H9 (cell line): ENCODE measurements around the gene TBX21. TPM values are rescaled to one million over a fixed set of nuclear protein-coding genes. Genes with fewer than 3 reads are reported as not detected.
A peak's percentile ranks its signal among the peaks of the same experiment; 100 is the strongest.

Experiments used
- DNase-seq: peaks from one replicate; pipeline ENCODE4 v3.0.0-alpha.2; 2017
- H2AFZ ChIP-seq: one replicate; pipeline ENCODE4 v1.6.1; 2013; ENCODE audit warnings: mild to moderate bottlenecking, low read length, control low read depth, moderate library complexity
- H2AK5ac ChIP-seq: 2 replicates; pipeline ENCODE4 v1.6.1; 2013; ENCODE audit warnings: low read length, control low read depth, mixed read lengths; ENCODE audit not compliant: insufficient read length
- H2BK120ac ChIP-seq: one replicate; pipeline ENCODE4 v1.6.1; 2013; ENCODE audit warnings: low read depth, mild to moderate bottlenecking, low read length, control low read depth, inconsistent platforms; ENCODE audit not compliant: poor library complexity, severe bottlenecking
- H2BK12ac ChIP-seq: 2 replicates; pipeline ENCODE4 v1.6.1; 2013; ENCODE audit warnings: low read length, control low read depth, mixed read lengths, low read depth; ENCODE audit not compliant: insufficient read length
- H2BK15ac ChIP-seq: 2 replicates; pipeline ENCODE4 v1.6.1; 2013; ENCODE audit warnings: low read depth, low read length, control low read depth
- H2BK20ac ChIP-seq: one replicate; pipeline ENCODE4 v1.6.1; 2013; ENCODE audit warnings: low read depth, mild to moderate bottlenecking, low read length, control low read depth, inconsistent platforms; ENCODE audit not compliant: poor library complexity, severe bottlenecking
- H2BK5ac ChIP-seq: 2 replicates; pipeline ENCODE4 v1.6.1; 2013; ENCODE audit warnings: low read length, control low read depth, mixed read lengths; ENCODE audit not compliant: insufficient read length
- H3K14ac ChIP-seq: 2 replicates; pipeline ENCODE4 v1.6.1; 2013; ENCODE audit warnings: low read length, control low read depth; ENCODE audit not compliant: insufficient read depth
- H3K18ac ChIP-seq: 2 replicates; pipeline ENCODE4 v1.6.1; 2013; ENCODE audit warnings: low read depth, mild to moderate bottlenecking, mixed read lengths, low read length, control low read depth; ENCODE audit not compliant: insufficient read length
- H3K23ac ChIP-seq: 2 replicates; pipeline ENCODE4 v1.6.1; 2013; ENCODE audit warnings: low read length, control low read depth, mixed read lengths, low read depth; ENCODE audit not compliant: insufficient read length
- H3K23me2 ChIP-seq: 2 replicates; pipeline ENCODE4 v1.6.1; 2013; ENCODE audit warnings: low read depth, mild to moderate bottlenecking, mixed read lengths, low read length, control low read depth; ENCODE audit not compliant: insufficient read length, poor library complexity, severe bottlenecking
- H3K27ac ChIP-seq: 2 replicates; pipeline ENCODE4 v1.5.1; 2013; ENCODE audit warnings: low read length, control low read depth, mixed read lengths, low read depth; ENCODE audit not compliant: insufficient read length
- H3K27me3 ChIP-seq: 2 replicates; pipeline ENCODE4 v1.6.1; 2013; ENCODE audit warnings: low read length, control low read depth, inconsistent platforms; ENCODE audit not compliant: insufficient read depth
- H3K4ac ChIP-seq: 2 replicates; pipeline ENCODE4 v1.6.1; 2013; ENCODE audit warnings: low read depth, mild to moderate bottlenecking, control low read depth, inconsistent platforms, low read length, moderate library complexity
- H3K4me1 ChIP-seq: 2 replicates; pipeline ENCODE4 v1.6.1; 2013; ENCODE audit warnings: low read length, control low read depth, inconsistent platforms; ENCODE audit not compliant: insufficient read depth
- H3K4me2 ChIP-seq: 2 replicates; pipeline ENCODE4 v1.6.1; 2013; ENCODE audit warnings: low read length, control low read depth, mixed read lengths; ENCODE audit not compliant: insufficient read length, insufficient read depth
- H3K56ac ChIP-seq: 2 replicates; pipeline ENCODE4 v1.6.1; 2013; ENCODE audit warnings: low read depth, mild to moderate bottlenecking, mixed read lengths, low read length, control low read depth; ENCODE audit not compliant: insufficient read length
- H3K79me1 ChIP-seq: 2 replicates; pipeline ENCODE4 v1.6.1; 2013; ENCODE audit warnings: low read depth, mild to moderate bottlenecking, moderate library complexity, low read length, control low read depth, inconsistent platforms; ENCODE audit not compliant: insufficient read depth, poor library complexity, severe bottlenecking
- H3K79me2 ChIP-seq: 2 replicates; pipeline ENCODE4 v1.6.1; 2013; ENCODE audit warnings: low read length, control low read depth, inconsistent platforms; ENCODE audit not compliant: insufficient read depth
- H3K9ac ChIP-seq: 2 replicates; pipeline ENCODE4 v1.6.1; 2013; ENCODE audit warnings: low read length, control low read depth, mixed read lengths; ENCODE audit not compliant: insufficient read length; ENCODE audit errors: extremely low read depth
- H3K9me3 ChIP-seq: one replicate; pipeline ENCODE4 v1.6.1; 2013; ENCODE audit warnings: low read depth, low read length, inconsistent platforms; ENCODE audit not compliant: control insufficient read depth
- H3T11ph ChIP-seq: one replicate; pipeline ENCODE4 v1.6.1; 2013; ENCODE audit warnings: mild to moderate bottlenecking, low read length, control low read depth, inconsistent platforms
- H4K20me1 ChIP-seq: one replicate; pipeline ENCODE4 v1.6.1; 2013; ENCODE audit not compliant: control insufficient read depth, insufficient read length, insufficient read depth
- H4K5ac ChIP-seq: 2 replicates; pipeline ENCODE4 v1.6.1; 2013; ENCODE audit warnings: low read depth, mild to moderate bottlenecking, mixed read lengths, low read length, control low read depth; ENCODE audit not compliant: insufficient read length
- H4K8ac ChIP-seq: replicated peaks from 2 replicates; pipeline ENCODE4 v1.6.1; 2013; ENCODE audit warnings: low read length, control low read depth, mixed read lengths, low read depth; ENCODE audit not compliant: insufficient read length
- H4K91ac ChIP-seq: 2 replicates; pipeline ENCODE4 v1.6.1; 2013; ENCODE audit warnings: low read depth, mild to moderate bottlenecking, moderate library complexity, mixed read lengths, low read length, control low read depth; ENCODE audit not compliant: insufficient read length
- H3K27ac Mint-ChIP-seq, 3 experiments: 2 replicates in 2 of 3; 3 replicates in 1 of 3; pipeline ENCODE4 v1.8.0; 2020 to 2021; ENCODE audit warnings: mixed read lengths in 3 of 3, mild to moderate bottlenecking in 1 of 3, moderate library complexity in 1 of 3
- H3K27me3 Mint-ChIP-seq: 2 replicates; pipeline ENCODE4 v1.8.0; 2021; ENCODE audit warnings: low read depth, mild to moderate bottlenecking, moderate library complexity, mixed read lengths
- H3K36me3 Mint-ChIP-seq, 3 experiments: 2 replicates in 2 of 3; 3 replicates in 1 of 3; pipeline ENCODE4 v1.8.0; 2020 to 2021; ENCODE audit warnings: low read depth in 3 of 3, mixed read lengths in 3 of 3; ENCODE audit not compliant: insufficient read depth in 1 of 3
- H3K4me1 Mint-ChIP-seq, 2 experiments: 2 replicates each; pipeline ENCODE4 v1.8.0; 2020; ENCODE audit warnings: mixed read lengths in 2 of 2
- H3K4me3 Mint-ChIP-seq, 2 experiments: 2 replicates in 1 of 2; 3 replicates in 1 of 2; pipeline ENCODE4 v1.8.0; 2020 to 2021; ENCODE audit warnings: mild to moderate bottlenecking in 2 of 2, mixed read lengths in 2 of 2, moderate library complexity in 1 of 2
- H3K9me3 Mint-ChIP-seq, 2 experiments: 2 replicates in 1 of 2; 3 replicates in 1 of 2; pipeline ENCODE4 v1.8.0; 2020; ENCODE audit warnings: mild to moderate bottlenecking in 2 of 2, mixed read lengths in 2 of 2, moderate library complexity in 1 of 2
- CTCF ChIP-seq: fragments of 200-600 bp; sonication (generic); conservative IDR thresholded peaks from 3 replicates; pipeline ENCODE4 v1.8.0; 2021; ENCODE audit warnings: antibody characterized with exemption, mild to moderate bottlenecking
- WGBS: extraction: QIAGEN DNeasy Blood & Tissue Kit; methylation state at CpG from one replicate; pipeline ENCODE4 v1.1.7; 2013; ENCODE audit warnings: missing lambda C conversion rate, low lambda C conversion rate, mixed read lengths; ENCODE audit not compliant: insufficient read length; ENCODE audit errors: extremely low coverage; 5-methylcytosine and 5-hydroxymethylcytosine counted together
- total RNA-seq: library from RNA; stranded (reverse); gene quantifications from 2 replicates; pipeline ENCODE4 v1.2.1, GENCODE V29; 2021

TBX21 gene
- total RNA-seq, 1 experiment from 2014 or later = not detected

- Histone ChIP-seq H3K23ac (no peak overlapping the region), H3K4me2 (no peak overlapping the region), H3K4ac (no peak overlapping the region), H3K27ac (no peak overlapping the region), H3K79me2 (no peaks in the 10 kb centered on the region), H3T11ph (no peak overlapping the region), H3K18ac (no peak overlapping the region), H4K20me1 (no peaks in the 10 kb centered on the region), H2BK20ac (no peak overlapping the region), H3K14ac (no peak overlapping the region), H4K91ac (no peak overlapping the region), H3K4me1 (no peaks in the 10 kb centered on the region), H2AFZ (no peak overlapping the region), H3K79me1 (no peaks in the 10 kb centered on the region), H3K27me3 (peaks cover under 1% of the 10 kb centered on the region; the same call in 1 of the 2 replicates), H2BK12ac (no peak overlapping the region), H2BK5ac (no peak overlapping the region), H3K9ac (no peak overlapping the region), H4K8ac (no peak overlapping the region), H2BK15ac (no peak overlapping the region), H3K56ac (no peak overlapping the region), H2AK5ac (no peak overlapping the region), H2BK120ac (no peak overlapping the region), H4K5ac (no peak overlapping the region), H3K23me2 (peaks cover 8% of the 10 kb centered on the region), H3K9me3 (no peaks in the 10 kb centered on the region)
- Mint-ChIP-seq H3K4me1 (peaks cover 2 to 9% of the 10 kb centered on the region in 2 experiments; a peak in 2 of 4 replicates), H3K9me3 (no peaks in the 10 kb centered on the region), H3K27ac (no peak overlapping the region), H3K27me3 (peaks cover 78% of the 10 kb centered on the region), H3K36me3 (no peaks in the 10 kb centered on the region), H3K4me3 (no peak overlapping the region)
- peak; percentile 81 for DNase-seq
- TF ChIP-seq CTCF = no peak
- whole genome bisulfite sequencing = no CpG with 5 or more reads among the region's 5 CpGs
These were observed 52.6 kb downstream of the TBX21 start for GRCh38 chr17:47785538-47786123.
